NCI-H2081 (cell line): ENCODE results near the gene ALDH16A1.

Experiments used
- DNase-seq, 2 experiments: peaks; one replicate each; lab custom pipeline; 2025; lab: John Stamatoyannopoulos, UW

The ALDH16A1 gene

DNA sequence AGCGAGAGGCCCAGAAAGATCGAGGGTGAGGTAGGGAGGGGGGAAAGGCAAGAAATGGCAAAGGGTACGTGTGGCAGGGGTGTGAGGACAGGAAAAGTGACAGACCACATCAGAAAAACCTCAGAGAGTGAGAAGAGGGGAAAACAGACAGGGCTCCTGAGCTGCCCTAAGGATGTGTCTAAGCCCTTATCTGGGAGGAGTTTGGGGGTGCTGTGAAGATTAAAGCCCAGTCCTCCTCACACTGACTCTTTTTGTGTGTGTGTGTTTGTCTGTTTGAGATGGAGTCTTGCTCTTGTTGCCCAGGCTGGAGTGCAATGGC, 29.1 kb upstream of the ALDH16A1 start:
- no peak for DNase-seq

GRCh38 chr19:49425178-49425577, 27.8 kb upstream of the ALDH16A1 start, which contains the start of gene GFY:
Gene GFY, plus strand, starts transcription at chr19:49425388. Its CDS starts 1,043 bp downstream, at chr19:49426431.
- DNase-seq = no peak

GRCh38 chr19:49425922-49426592, 27.0 kb upstream of the ALDH16A1 start:
- no peak for DNase-seq

DNA sequence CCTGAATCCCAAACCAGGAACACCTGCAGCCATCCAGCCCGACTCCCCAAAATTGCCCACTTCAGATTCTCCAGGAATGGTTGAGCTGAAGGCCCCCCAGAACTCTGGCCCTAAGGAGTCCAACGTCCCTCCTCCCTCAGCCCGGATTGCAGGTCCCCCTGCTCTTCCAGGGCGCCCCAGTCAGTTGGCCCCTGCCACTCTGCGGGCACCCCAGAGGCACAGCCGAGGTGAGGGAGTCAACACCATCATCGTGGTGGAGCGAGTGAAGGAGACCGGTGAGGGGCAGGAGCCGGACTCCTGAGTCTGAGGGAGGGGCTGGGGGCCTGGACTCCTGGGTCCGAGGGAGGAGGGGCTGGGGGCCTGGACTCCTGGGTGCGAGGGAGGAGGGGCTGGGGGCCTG, 25.7 kb upstream of the ALDH16A1 start:
- no peak for DNase-seq

- DNase-seq = no peak
Observed at GRCh38 chr19:49427855-49428546, 25.0 kb upstream of the ALDH16A1 start.

DNA sequence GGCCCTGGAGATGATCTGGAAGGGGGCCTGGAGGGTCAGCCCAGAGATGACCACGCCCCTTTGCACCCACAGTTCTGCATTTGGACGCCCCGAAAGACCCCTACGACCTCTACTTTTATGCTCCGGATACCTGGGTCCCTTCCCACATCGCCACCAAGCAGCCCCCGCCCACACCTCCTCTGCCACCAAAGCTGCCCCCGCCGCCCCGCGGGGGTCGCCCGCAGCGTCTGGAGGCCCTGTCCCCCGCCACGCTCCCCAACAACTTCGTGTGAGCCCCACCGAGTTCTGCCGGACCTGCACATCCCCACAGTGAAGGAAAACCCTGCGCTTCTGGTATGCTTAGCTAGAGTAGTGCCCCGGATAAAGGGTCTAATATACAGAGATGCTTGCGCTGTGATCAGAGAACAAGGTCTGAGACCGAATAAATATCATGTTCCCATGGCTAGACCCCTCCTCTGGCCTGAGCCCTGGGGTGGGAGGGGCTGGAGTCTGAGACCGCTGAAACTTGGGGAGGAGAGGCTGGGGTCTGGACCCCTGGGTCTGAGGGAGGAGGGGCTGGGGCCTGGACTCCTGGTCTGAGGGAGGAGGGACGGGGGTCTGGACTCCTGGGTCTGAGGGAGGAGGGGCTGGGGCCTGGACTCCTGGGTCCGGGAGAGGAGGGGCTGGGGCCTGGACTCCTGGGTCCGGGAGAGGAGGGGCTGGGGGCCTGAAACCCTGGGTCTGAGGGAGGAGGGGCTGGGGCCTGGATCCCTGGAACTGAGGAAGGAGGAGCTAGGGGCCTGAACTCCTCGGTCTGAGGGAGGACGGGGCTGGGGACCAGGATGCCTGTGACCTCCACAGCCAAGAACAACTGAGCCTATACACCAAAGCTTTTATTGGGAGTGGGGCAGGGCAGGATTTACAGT, 24.2 kb upstream of the ALDH16A1 start:
- no peak for DNase-seq

DNA sequence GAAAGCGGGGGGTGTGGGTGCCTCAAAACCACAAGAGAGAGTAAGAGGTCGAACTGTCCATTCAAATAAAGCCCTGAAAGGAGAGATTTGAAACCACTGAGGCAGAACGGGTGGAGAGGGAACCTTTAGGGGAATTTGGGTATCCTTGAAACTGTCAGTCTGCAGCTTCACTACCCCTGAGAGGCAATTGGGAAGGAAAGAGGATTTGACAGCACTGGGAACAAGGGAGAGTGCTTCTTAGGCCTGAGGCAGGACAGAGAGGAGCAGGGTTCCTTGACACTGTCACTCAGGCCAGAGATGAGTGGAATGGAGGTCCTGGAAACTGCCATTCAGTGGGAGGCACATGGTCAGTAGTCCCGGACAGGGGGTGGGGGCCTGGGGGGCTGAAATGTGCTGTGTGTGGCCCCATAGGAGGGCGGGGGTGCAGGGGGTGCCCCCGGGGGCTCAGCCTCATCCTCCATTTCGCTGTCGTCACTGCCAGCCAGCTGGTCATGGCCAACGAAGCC, 22.8 kb upstream of the ALDH16A1 start:
- DNase-seq = no peak

GRCh38 chr19:49430678-49431329, 22.2 kb upstream of the ALDH16A1 start:
- DNase-seq = no peak

- DNase-seq = no peak
Observed at GRCh38 chr19:49431330-49431749, 21.7 kb upstream of the ALDH16A1 start.

GRCh38 chr19:49432141-49433073, 20.6 kb upstream of the ALDH16A1 start:
- no peak for DNase-seq

DNA sequence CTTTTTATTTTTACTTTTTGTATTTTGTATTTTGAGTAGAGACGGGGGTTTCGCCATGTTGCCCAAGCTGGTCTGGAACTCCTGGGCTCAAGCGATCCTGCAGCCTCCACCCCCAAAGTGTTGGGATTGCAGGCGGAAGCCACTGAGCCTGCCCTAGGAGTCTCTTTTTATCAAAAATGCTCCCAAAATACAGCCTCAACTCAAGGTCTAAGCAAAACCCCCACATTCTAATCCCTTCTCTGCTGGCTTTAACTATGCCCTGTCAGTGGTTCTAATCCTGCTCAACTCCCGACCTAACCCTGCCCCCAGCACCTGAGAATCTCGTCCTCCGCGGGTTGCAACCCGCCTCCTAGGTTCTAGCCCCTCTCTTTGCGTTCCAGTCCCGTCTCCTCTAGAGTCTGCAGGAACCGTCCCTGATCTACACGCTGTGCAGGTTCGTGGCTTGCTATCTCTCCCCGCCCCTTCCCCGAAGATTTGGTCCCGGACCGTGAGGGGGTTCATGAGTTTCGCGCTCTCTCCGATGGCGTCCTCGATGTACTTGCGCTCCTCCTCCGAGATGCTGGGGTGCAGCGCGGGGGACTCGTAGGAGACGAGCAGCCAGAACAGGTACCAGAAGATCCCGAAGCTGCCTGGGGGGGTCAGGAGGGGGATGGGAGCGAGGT, 19.7 kb upstream of the ALDH16A1 start:
- no peak for DNase-seq

GRCh38 chr19:49434907-49435583, 18.0 kb upstream of the ALDH16A1 start:
- DNase-seq = no peak

DNA sequence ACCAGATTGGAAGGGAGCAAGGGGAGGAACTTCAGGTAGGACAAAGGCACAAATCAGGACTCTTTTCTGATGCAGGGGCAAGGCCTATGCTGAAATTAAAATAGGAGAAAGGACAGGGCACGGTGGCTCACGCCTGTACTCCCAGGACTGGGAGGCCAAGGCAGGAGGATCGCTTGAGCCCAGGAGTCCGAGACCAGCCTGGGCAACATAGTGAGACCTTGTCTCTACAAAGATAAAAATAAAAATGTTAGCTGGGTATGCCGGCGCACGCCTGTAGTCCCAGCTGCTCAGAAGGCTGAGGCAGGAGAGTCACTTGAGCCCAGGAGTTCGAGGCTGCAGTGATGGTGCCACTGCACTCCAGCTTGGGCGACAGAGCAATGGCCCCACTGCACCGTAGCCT, 17.4 kb upstream of the ALDH16A1 start:
- no peak for DNase-seq

- no peak for DNase-seq
Observed at GRCh38 chr19:49436381-49437017, 16.5 kb upstream of the ALDH16A1 start.

DNA sequence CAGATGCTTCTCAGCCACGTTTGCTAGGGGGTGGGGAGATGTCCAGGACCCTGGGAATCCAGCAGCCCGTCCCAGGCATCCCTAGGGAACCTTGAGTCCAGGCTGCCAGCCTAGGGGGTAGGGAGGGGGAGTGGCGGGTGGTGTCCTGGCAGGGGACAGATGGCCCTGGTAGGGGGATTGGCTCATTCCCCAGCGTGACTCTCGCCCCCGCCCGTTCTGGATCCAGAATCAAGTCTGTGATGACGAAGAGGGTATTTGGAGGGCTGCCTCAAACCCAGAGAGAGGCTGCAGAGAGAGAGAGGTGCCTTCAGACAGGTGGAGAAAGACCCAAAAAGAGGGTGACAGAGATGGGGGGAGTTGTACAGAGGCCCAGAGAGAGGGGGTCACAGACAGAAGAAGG, 15.8 kb upstream of the ALDH16A1 start:
- DNase-seq = no peak

DNA sequence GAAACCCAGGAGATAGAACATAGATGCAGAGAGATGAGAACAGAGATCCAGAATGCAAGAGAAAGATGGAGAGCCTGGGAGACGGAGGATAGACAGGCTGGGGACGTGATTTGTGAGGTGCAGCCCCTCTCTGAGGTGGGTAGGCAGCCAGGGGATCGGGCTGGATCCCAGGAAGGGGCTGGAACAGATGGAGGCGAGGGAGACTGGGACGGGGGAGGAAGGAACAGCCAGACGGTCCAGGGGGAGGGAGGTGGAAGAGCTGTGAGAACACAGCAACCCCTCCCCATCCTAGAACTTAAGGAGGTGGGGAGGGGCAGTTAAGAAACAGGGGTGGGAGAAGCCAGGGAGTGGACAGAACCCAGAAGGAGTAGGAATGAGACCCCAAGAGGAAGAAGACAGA, 14.8 kb upstream of the ALDH16A1 start:
- DNase-seq = no peak

- no peak for DNase-seq
Observed at GRCh38 chr19:49439836-49440235, 13.2 kb upstream of the ALDH16A1 start.

DNA sequence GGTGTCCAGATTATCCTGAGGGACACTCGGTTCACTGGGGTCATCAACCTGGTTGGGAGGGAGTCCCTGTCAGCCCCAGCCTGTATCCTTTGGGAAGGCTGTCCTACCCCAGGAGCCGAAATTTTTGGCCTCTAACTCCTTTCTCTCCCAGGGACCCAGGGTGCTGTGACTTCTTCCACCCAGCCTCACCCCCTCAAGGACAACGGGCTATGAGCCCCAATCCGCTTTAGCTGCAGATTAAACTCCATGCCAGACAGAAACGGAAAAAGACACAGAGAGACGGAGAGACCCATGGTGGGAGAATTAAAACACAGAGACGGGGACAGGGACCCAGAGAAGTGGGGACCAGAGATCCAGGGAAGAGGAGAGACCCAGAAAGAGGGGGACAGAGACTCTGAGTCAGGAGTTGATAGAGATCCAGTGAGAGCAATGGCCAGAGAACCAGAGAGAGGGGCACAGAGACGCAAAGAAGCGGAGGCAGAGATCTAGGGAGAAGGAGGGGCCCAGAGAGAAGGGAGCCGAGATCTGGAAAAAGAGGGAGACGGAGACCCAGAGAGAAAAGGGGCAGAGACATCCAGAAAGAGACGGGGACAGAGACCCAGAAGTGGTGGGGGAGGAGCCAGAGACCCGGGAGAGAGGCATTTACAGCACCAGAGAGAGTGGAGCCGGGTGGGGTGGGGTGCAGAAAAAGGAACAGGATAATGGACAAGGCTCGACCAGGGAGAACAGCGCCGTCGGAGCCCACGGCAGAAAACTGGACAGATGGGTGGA, 12.4 kb upstream of the ALDH16A1 start:
- DNase-seq = no peak
